Caco-2 (cell line): ENCODE data around the gene WDR36. TPM values are rescaled to one million over a fixed set of nuclear protein-coding genes. Genes with fewer than 3 reads are reported as not detected.

ENCODE experiments used
- BruUV-seq: library from RNA; stranded (reverse); fragments of 400-500 nt; replicated peaks from 2 replicates; lab custom pipeline; 2021; lab: Mats Ljungman, UMichigan
- CTCF ChIA-PET: fragments of 300-600 bp; sonication (Branson Sonifier 250); formaldehyde crosslinking; loops from one replicate; lab custom pipeline; 2022; ENCODE audit warnings: antibody characterized with exemption; lab: Charles Lee
- POLR2A ChIA-PET: fragments of 300-600 bp; sonication (Branson Sonifier 250); formaldehyde crosslinking; loops from one replicate; lab custom pipeline; 2022; ENCODE audit warnings: antibody characterized with exemption; lab: Charles Lee
- DNase-seq, 2 experiments: peaks; one replicate each; pipeline versions ENCODE4 v3.0.0 to v3.0.0-alpha.2; 2020 to 2022
- H3K27me3 ChIP-seq: replicated peaks from 2 replicates; pipeline ENCODE4 v1.6.0; 2011; ENCODE audit warnings: low read length; ENCODE audit not compliant: control insufficient read depth, insufficient read depth
- H3K36me3 ChIP-seq: 2 replicates; pipeline ENCODE4 v1.5.1; 2011; ENCODE audit warnings: low read length; ENCODE audit not compliant: control insufficient read depth, insufficient read depth
- H3K4me1 ChIP-seq: fragments of 250-450 bp; sonication (Bioruptor Pico); 2 replicates; pipeline ENCODE4 v1.5.1; 2020; ENCODE audit warnings: mild to moderate bottlenecking
- H3K4me3 ChIP-seq: 2 replicates; pipeline ENCODE4 v1.5.1; 2011; ENCODE audit warnings: low read depth, mild to moderate bottlenecking, control low read depth, low read length
- H3K9me3 ChIP-seq: fragments of 250-450 bp; sonication (Bioruptor Pico); 2 replicates; pipeline ENCODE4 v1.5.1; 2020; ENCODE audit warnings: mild to moderate bottlenecking, moderate library complexity
- H3K27ac Mint-ChIP-seq: one replicate; pipeline ENCODE4 v1.8.0; 2022; ENCODE audit warnings: mixed read lengths; ENCODE audit not compliant: unreplicated experiment
- H3K27me3 Mint-ChIP-seq: one replicate; pipeline ENCODE4 v1.8.0; 2022; ENCODE audit warnings: mixed read lengths; ENCODE audit not compliant: insufficient read depth, unreplicated experiment
- H3K36me3 Mint-ChIP-seq: one replicate; pipeline ENCODE4 v1.8.0; 2022; ENCODE audit warnings: mild to moderate bottlenecking, mixed read lengths; ENCODE audit not compliant: insufficient read depth, unreplicated experiment
- H3K4me1 Mint-ChIP-seq: one replicate; pipeline ENCODE4 v1.8.0; 2022; ENCODE audit warnings: low read depth, mixed read lengths; ENCODE audit not compliant: unreplicated experiment
- H3K4me3 Mint-ChIP-seq: one replicate; pipeline ENCODE4 v1.8.0; 2022; ENCODE audit warnings: mild to moderate bottlenecking, moderate library complexity, mixed read lengths; ENCODE audit not compliant: unreplicated experiment
- H3K9me3 Mint-ChIP-seq: one replicate; pipeline ENCODE4 v1.8.0; 2022; ENCODE audit warnings: mixed read lengths; ENCODE audit not compliant: unreplicated experiment
- CTCF ChIP-seq, 2 experiments: fragments of 200-600 bp in 1 of 2; IDR thresholded peaks; 1 replicate in 1 of 2; 2 replicates in 1 of 2; pipeline versions ENCODE4 v1.5.1 to v1.8.0; 2011 to 2022; ENCODE audit warnings: antibody characterized with exemption in 1 of 2, control low read depth in 1 of 2, inconsistent platforms in 1 of 2, low read depth in 1 of 2, low read length in 1 of 2, mild to moderate bottlenecking in 1 of 2, moderate library complexity in 1 of 2; ENCODE audit not compliant: insufficient read depth in 1 of 2, severe bottlenecking in 1 of 2, unreplicated experiment in 1 of 2
- intact Hi-C: fragments of 100-400 bp; cut with micrococcal nuclease; formaldehyde crosslinking; loops from one replicate; pipeline ENCODE4 v1.10.0; 2022; ENCODE audit not compliant: unreplicated experiment
- total RNA-seq: library from RNA; stranded (reverse); gene quantifications from 2 replicates; pipeline ENCODE4 v1.2.3, GENCODE V29; 2022

Gene WDR36
- total RNA-seq, 1 experiment from 2014 or later: 33.5 TPM

- H3K27ac Mint-ChIP-seq: no peak overlapping the region
- no TSS peak for BruUV-seq
- no peak for DNase-seq
- Histone ChIP-seq H3K4me3 (no peak overlapping the region), H3K9me3 (no peaks in the 10 kb centered on the region), H3K4me1 (no peaks in the 10 kb centered on the region), H3K36me3 (no peaks in the 10 kb centered on the region; the same call in 1 of the 2 replicates), H3K27me3 (no peaks in the 10 kb centered on the region)
- no peak for TF ChIP-seq CTCF (IDR thresholded peaks at IDR 0.05; ENCODE audit: insufficient read depth in 1 of 2, low read depth in 1 of 2, low read length in 1 of 2, severe bottlenecking in 1 of 2, unreplicated experiment in 1 of 2)
- CTCF ChIA-PET: no interaction called here
- POLR2A ChIA-PET: no interaction called here
- intact Hi-C loops: no loop called here
- no peaks in the 10 kb centered on the region for H3K27me3 Mint-ChIP-seq
- H3K4me1 Mint-ChIP-seq: no peaks in the 10 kb centered on the region
- peaks cover 52% of the 10 kb centered on the region for H3K36me3 Mint-ChIP-seq
- H3K4me3 Mint-ChIP-seq: no peak overlapping the region
- H3K9me3 Mint-ChIP-seq: no peaks in the 10 kb centered on the region
Observed at GRCh38 chr5:111107371-111107770, 15.2 kb downstream of the WDR36 start.

GRCh38 chr5:111111956-111112355 is 19.8 kb downstream of the WDR36 start:
- Mint-ChIP-seq H3K4me1 (no peaks in the 10 kb centered on the region), H3K27me3 (no peaks in the 10 kb centered on the region), H3K4me3 (no peak overlapping the region), H3K27ac (no peak overlapping the region), H3K9me3 (no peaks in the 10 kb centered on the region), H3K36me3 (peaks cover 49% of the 10 kb centered on the region)
- intact Hi-C loops: no loop called here
- Histone ChIP-seq H3K9me3 (no peaks in the 10 kb centered on the region), H3K36me3 (peaks cover 1% of the 10 kb centered on the region; the same call in 1 of the 2 replicates), H3K4me3 (no peak overlapping the region), H3K27me3 (no peaks in the 10 kb centered on the region), H3K4me1 (no peaks in the 10 kb centered on the region)
- no peak for TF ChIP-seq CTCF (IDR thresholded peaks at IDR 0.05; ENCODE audit: insufficient read depth in 1 of 2, low read depth in 1 of 2, low read length in 1 of 2, severe bottlenecking in 1 of 2, unreplicated experiment in 1 of 2)
- BruUV-seq: no TSS peak
- ChIA-PET POLR2A (no interaction called here), CTCF (no interaction called here)
- DNase-seq: no peak

DNA sequence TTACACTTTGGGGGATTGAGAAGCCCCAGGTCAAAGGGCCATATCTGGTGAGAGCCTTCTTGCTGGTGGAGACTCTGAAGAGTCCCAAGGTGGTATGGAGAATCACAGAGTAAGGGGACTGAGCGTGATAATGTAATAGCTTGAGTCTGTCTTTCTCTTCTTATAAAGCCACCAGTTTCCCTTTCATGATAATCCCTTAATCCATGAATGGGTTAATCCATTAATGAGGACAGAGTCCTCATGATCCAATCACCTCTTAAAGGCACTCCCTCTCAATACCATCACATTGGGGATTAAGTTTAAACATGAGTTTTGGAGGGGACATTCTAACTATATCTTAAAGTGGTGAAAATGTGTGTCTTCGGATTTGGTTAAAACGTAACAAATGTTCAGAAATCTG is 21.5 kb downstream of the WDR36 start:
- H3K4me1 Mint-ChIP-seq: no peaks in the 10 kb centered on the region
- no peak for TF ChIP-seq CTCF (IDR thresholded peaks at IDR 0.05; ENCODE audit: insufficient read depth in 1 of 2, low read depth in 1 of 2, low read length in 1 of 2, severe bottlenecking in 1 of 2, unreplicated experiment in 1 of 2)
- DNase-seq: no peak
- H3K9me3 ChIP-seq: no peaks in the 10 kb centered on the region
- no TSS peak for BruUV-seq
- H3K4me3 Mint-ChIP-seq: no peak overlapping the region
- H3K27me3 Mint-ChIP-seq: no peaks in the 10 kb centered on the region
- H3K36me3 Mint-ChIP-seq: peaks cover 45% of the 10 kb centered on the region
- intact Hi-C loops: no loop called here
- no peaks in the 10 kb centered on the region for H3K27me3 ChIP-seq
- ChIA-PET POLR2A (no interaction called here), CTCF (no interaction called here)
- no peaks in the 10 kb centered on the region for H3K9me3 Mint-ChIP-seq
- H3K36me3 ChIP-seq: peaks cover 1% of the 10 kb centered on the region; the same call in 1 of the 2 replicates
- H3K4me1 ChIP-seq: no peaks in the 10 kb centered on the region
- no peak overlapping the region for H3K27ac Mint-ChIP-seq
- no peak overlapping the region for H3K4me3 ChIP-seq
